Suprapubic skin (tissue), 4 donors: ENCODE measurements around the gene LRGUK. TPM values are rescaled to one million over a fixed set of nuclear protein-coding genes. Genes with fewer than 3 reads are reported as not detected.

Source experiments
- DNase-seq, 2 donors: peaks; one replicate each; pipeline ENCODE4 v3.0.0-alpha.2; 2019; ENCODE audit warnings: low spot score in 2 of 2
- H3K27ac ChIP-seq: fragments of 200-600 bp; sonication (generic); one replicate; pipeline ENCODE4 v1.5.1; 2019
- H3K27me3 ChIP-seq: fragments of 200-600 bp; sonication (generic); one replicate; pipeline ENCODE4 v1.5.1; 2019
- H3K36me3 ChIP-seq: fragments of 200-600 bp; sonication (generic); one replicate; pipeline ENCODE4 v1.5.1; 2019
- H3K4me1 ChIP-seq: fragments of 200-600 bp; sonication (generic); one replicate; pipeline ENCODE4 v1.5.1; 2019
- H3K4me3 ChIP-seq: fragments of 200-600 bp; sonication (generic); one replicate; pipeline ENCODE4 v1.5.1; 2019; ENCODE audit warnings: mild to moderate bottlenecking
- H3K9me3 ChIP-seq: fragments of 200-600 bp; sonication (generic); one replicate; pipeline ENCODE4 v1.5.1; 2019
- CTCF ChIP-seq, 2 donors: fragments of 200-600 bp in 1 of 2; fragments of 450-650 bp in 1 of 2; sonication (generic) in 1 of 2; IDR thresholded peaks; one replicate each; pipeline ENCODE4 v1.5.1; 2016 to 2019; ENCODE audit warnings: antibody characterized with exemption in 2 of 2, mild to moderate bottlenecking in 1 of 2, moderate library complexity in 1 of 2
- EP300 ChIP-seq: sonication (generic); formaldehyde crosslinking; IDR thresholded peaks from one replicate; pipeline ENCODE4 v1.6.1; 2017; ENCODE audit warnings: antibody characterized with exemption
- POLR2A ChIP-seq, 2 donors: fragments of 450-650 bp; IDR thresholded peaks; one replicate each; pipeline ENCODE4 v1.6.1; 2017; ENCODE audit warnings: antibody characterized with exemption in 2 of 2, mild to moderate bottlenecking in 2 of 2, moderate library complexity in 2 of 2
- POLR2AphosphoS5 ChIP-seq, 3 donors: sonication (generic); formaldehyde crosslinking; IDR thresholded peaks; one replicate each; pipeline ENCODE4 v1.6.1; 2017; ENCODE audit warnings: antibody characterized with exemption in 3 of 3
- WGBS: methylation state at CpG from one replicate; pipeline ENCODE4 v1.1.5; 2018; 5-methylcytosine and 5-hydroxymethylcytosine counted together
- total RNA-seq, 4 donors: library from RNA; depleted of rRNA; stranded (reverse); fragments of >200 nt; gene quantifications; one replicate each; pipeline ENCODE4 v1.1.0, GENCODE V29; 2016

LRGUK gene
- total RNA-seq, 4 donors from 2014 or later: 0.34 to 1.2 (median 0.91) TPM

GRCh38 chr7:134114992-134115391, 12.1 kb upstream of the LRGUK start:
- no peaks in the 10 kb centered on the region for H3K4me1 ChIP-seq
- H3K27ac ChIP-seq: no peak overlapping the region
- H3K36me3 ChIP-seq: no peaks in the 10 kb centered on the region
- H3K27me3 ChIP-seq: no peaks in the 10 kb centered on the region
- no peak overlapping the region for H3K4me3 ChIP-seq
- no peaks in the 10 kb centered on the region for H3K9me3 ChIP-seq
- DNase-seq: no peak
- WGBS: 83% methylated on average over 4 of the region's 4 CpGs
- TF ChIP-seq EP300 (no peak), POLR2AphosphoS5 (IDR thresholded peaks at IDR 0.05) (no peak), POLR2A (IDR thresholded peaks at IDR 0.05) (no peak), CTCF (IDR thresholded peaks at IDR 0.05) (no peak)

DNA sequence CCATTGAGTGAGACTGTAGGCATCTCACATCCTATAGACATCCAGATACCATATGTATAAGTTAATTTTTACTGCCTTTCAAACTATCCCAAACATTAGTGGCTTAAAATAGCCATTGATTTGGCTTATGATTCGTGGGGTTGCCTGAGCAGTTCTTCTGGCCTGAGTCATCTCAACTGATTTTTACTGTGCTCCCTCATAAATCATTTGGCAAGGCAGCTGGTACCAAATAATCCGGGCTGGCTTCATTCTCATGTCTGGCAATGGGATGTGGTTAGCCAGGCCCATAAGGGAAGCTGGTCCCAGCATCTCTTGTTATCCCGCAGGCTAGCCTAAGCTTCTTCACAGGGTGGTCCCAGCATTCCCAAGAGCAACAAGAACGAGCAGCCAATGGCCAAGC, 6.7 kb upstream of the LRGUK start:
- Histone ChIP-seq H3K4me3 (no peak overlapping the region), H3K27me3 (no peaks in the 10 kb centered on the region), H3K4me1 (no peaks in the 10 kb centered on the region), H3K36me3 (no peaks in the 10 kb centered on the region), H3K9me3 (no peaks in the 10 kb centered on the region), H3K27ac (no peak overlapping the region)
- DNase-seq: no peak
- WGBS: 58% methylated on average over 4 of the region's 4 CpGs
- TF ChIP-seq POLR2AphosphoS5 (IDR thresholded peaks at IDR 0.05): no peak
- TF ChIP-seq EP300: no peak
- no peak for TF ChIP-seq CTCF (IDR thresholded peaks at IDR 0.05)
- no peak for TF ChIP-seq POLR2A (IDR thresholded peaks at IDR 0.05)

GRCh38 chr7:134121632-134122139, 5.5 kb upstream of the LRGUK start:
- 66% methylated on average over 3 of the region's 3 CpGs for WGBS
- H3K36me3 ChIP-seq: no peaks in the 10 kb centered on the region
- TF ChIP-seq EP300: no peak
- no peak for TF ChIP-seq CTCF (IDR thresholded peaks at IDR 0.05)
- TF ChIP-seq POLR2AphosphoS5 (IDR thresholded peaks at IDR 0.05): no peak
- TF ChIP-seq POLR2A (IDR thresholded peaks at IDR 0.05): no peak
- no peak overlapping the region for H3K4me3 ChIP-seq
- H3K4me1 ChIP-seq: peaks cover 2% of the 10 kb centered on the region
- no peak for DNase-seq
- H3K27ac ChIP-seq: no peak overlapping the region
- H3K27me3 ChIP-seq: no peaks in the 10 kb centered on the region
- H3K9me3 ChIP-seq: no peaks in the 10 kb centered on the region

DNA sequence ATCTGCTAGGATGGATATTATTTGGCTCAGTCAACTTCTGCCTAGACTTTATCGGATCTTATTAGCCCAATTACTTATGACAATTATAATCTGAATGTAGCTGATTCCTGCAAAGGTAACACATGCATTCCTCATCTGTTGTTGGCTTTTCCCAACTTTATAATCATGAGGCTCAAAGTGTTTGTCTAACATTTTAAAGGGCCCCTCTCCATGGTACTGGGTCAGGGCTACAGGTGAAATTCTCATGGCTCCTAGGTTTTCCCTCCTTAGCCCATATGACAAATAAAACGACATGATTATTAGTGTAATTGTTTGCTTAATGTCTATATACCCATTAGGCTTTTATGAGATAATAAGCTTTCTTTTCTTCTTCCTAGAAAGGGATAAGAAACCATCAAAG, 4.2 kb upstream of the LRGUK start:
- no peak for DNase-seq
- Histone ChIP-seq H3K4me3 (no peak overlapping the region), H3K36me3 (no peaks in the 10 kb centered on the region), H3K27ac (no peak overlapping the region), H3K4me1 (peaks cover 13% of the 10 kb centered on the region), H3K27me3 (no peaks in the 10 kb centered on the region), H3K9me3 (no peaks in the 10 kb centered on the region)
- no peak for TF ChIP-seq EP300
- TF ChIP-seq CTCF (IDR thresholded peaks at IDR 0.05): no peak
- no peak for TF ChIP-seq POLR2AphosphoS5 (IDR thresholded peaks at IDR 0.05)
- TF ChIP-seq POLR2A (IDR thresholded peaks at IDR 0.05): no peak
- WGBS: 89% methylated on average over 2 of the region's 2 CpGs

- no peak overlapping the region for H3K27ac ChIP-seq
- WGBS: 92% methylated on average over 5 of the region's 5 CpGs
- H3K9me3 ChIP-seq: no peaks in the 10 kb centered on the region
- peaks cover 13% of the 10 kb centered on the region for H3K4me1 ChIP-seq
- no peaks in the 10 kb centered on the region for H3K27me3 ChIP-seq
- no peak for DNase-seq
- TF ChIP-seq POLR2AphosphoS5 (IDR thresholded peaks at IDR 0.05) (no peak), CTCF (IDR thresholded peaks at IDR 0.05) (no peak), POLR2A (IDR thresholded peaks at IDR 0.05) (no peak), EP300 (no peak)
- no peaks in the 10 kb centered on the region for H3K36me3 ChIP-seq
- no peak overlapping the region for H3K4me3 ChIP-seq
Measured at GRCh38 chr7:134126146-134126545, 994 bp upstream of the LRGUK start.
